HepG2 (cell line): ENCODE measurements around the gene SMIM13. TPM values are rescaled to one million over a fixed set of nuclear protein-coding genes. Genes with fewer than 3 reads are reported as not detected.

ENCODE experiments used
- AHR ChIP-seq: IDR thresholded peaks from 2 replicates; pipeline ENCODE4 v1.6.1; 2018; ENCODE audit warnings: missing genetic modification reagents, missing compliant biosample characterization
- CBX5 ChIP-seq: sonication (generic); formaldehyde crosslinking; IDR thresholded peaks from 2 replicates; pipeline ENCODE4 v1.4.0; 2020; ENCODE audit warnings: missing genetic modification reagents, borderline replicate concordance
- CENPT ChIP-seq: sonication (generic); formaldehyde crosslinking; IDR thresholded peaks from 2 replicates; pipeline ENCODE4 v1.8.0; 2022; ENCODE audit warnings: low read depth, mild to moderate bottlenecking, moderate library complexity, missing genetic modification reagents
- CREM ChIP-seq, 2 experiments: sonication (generic) in 1 of 2; formaldehyde crosslinking in 1 of 2; IDR thresholded peaks; 2 replicates each; pipeline versions ENCODE4 v1.4.0 to v1.6.1; 2016 to 2020; ENCODE audit warnings: antibody characterized with exemption in 1 of 2, mild to moderate bottlenecking in 1 of 2, missing genetic modification reagents in 1 of 2
- ELF4 ChIP-seq: sonication (generic); formaldehyde crosslinking; IDR thresholded peaks from 2 replicates; pipeline ENCODE4 v1.5.0; 2020; ENCODE audit warnings: missing genetic modification reagents, mild to moderate bottlenecking, moderate library complexity, borderline replicate concordance
- ERF ChIP-seq: IDR thresholded peaks from 2 replicates; pipeline ENCODE4 v1.6.1; 2018; ENCODE audit warnings: missing biosample characterization, missing genetic modification reagents
- HOXA9 ChIP-seq: sonication (generic); formaldehyde crosslinking; IDR thresholded peaks from 2 replicates; pipeline ENCODE4 v1.8.1; 2022; ENCODE audit warnings: missing genetic modification reagents, mild to moderate bottlenecking, moderate library complexity, borderline replicate concordance
- KLF11 ChIP-seq: IDR thresholded peaks from 2 replicates; pipeline ENCODE4 v1.6.1; 2016; ENCODE audit warnings: missing compliant biosample characterization
- KLF12 ChIP-seq: sonication (generic); formaldehyde crosslinking; IDR thresholded peaks from 2 replicates; pipeline ENCODE4 v1.4.0; 2020; ENCODE audit warnings: missing genetic modification reagents, borderline replicate concordance
- KLF9 ChIP-seq: IDR thresholded peaks from 2 replicates; pipeline ENCODE4 v1.6.1; 2016; ENCODE audit warnings: low read depth
- NFAT5 ChIP-seq: sonication (generic); formaldehyde crosslinking; IDR thresholded peaks from 2 replicates; pipeline ENCODE4 v1.4.0; 2020; ENCODE audit warnings: missing genetic modification reagents
- POLR2AphosphoS5 ChIP-seq: IDR thresholded peaks from 2 replicates; pipeline ENCODE4 v1.6.1; 2012; ENCODE audit warnings: low read depth, low read length
- PTBP1 ChIP-seq: fragments of 200-400 bp; formaldehyde crosslinking; IDR thresholded peaks from 2 replicates; pipeline ENCODE4 v1.6.1; 2018; ENCODE audit warnings: low read length, low read depth; ENCODE audit not compliant: poor library complexity, severe bottlenecking
- SMYD3 ChIP-seq: sonication (generic); formaldehyde crosslinking; IDR thresholded peaks from 2 replicates; pipeline ENCODE4 v1.8.1; 2023; ENCODE audit warnings: mild to moderate bottlenecking, missing genetic modification reagents
- SNAI1 ChIP-seq: sonication (generic); formaldehyde crosslinking; IDR thresholded peaks from 2 replicates; pipeline ENCODE4 v1.5.0; 2020; ENCODE audit warnings: mild to moderate bottlenecking, missing genetic modification reagents, borderline replicate concordance
- ZBTB14 ChIP-seq: sonication (generic); formaldehyde crosslinking; IDR thresholded peaks from 2 replicates; pipeline ENCODE4 v1.4.0; 2020; ENCODE audit warnings: missing genetic modification reagents
- ZBTB38 ChIP-seq: sonication (generic); formaldehyde crosslinking; IDR thresholded peaks from 2 replicates; pipeline ENCODE4 v1.5.1; 2020; ENCODE audit warnings: mild to moderate bottlenecking, missing genetic modification reagents
- ZNF224 ChIP-seq: sonication (generic); formaldehyde crosslinking; IDR thresholded peaks from 2 replicates; pipeline ENCODE4 v1.5.0; 2020; ENCODE audit warnings: mild to moderate bottlenecking, missing genetic modification reagents
- ZNF441 ChIP-seq: sonication (generic); formaldehyde crosslinking; IDR thresholded peaks from 2 replicates; pipeline ENCODE4 v1.7.0; 2021; ENCODE audit warnings: missing genetic modification reagents, borderline replicate concordance
- ZNF563 ChIP-seq: sonication (generic); formaldehyde crosslinking; IDR thresholded peaks from 2 replicates; pipeline ENCODE4 v1.8.0; 2022; ENCODE audit warnings: mild to moderate bottlenecking, moderate library complexity, missing genetic modification reagents
- ZNF569 ChIP-seq: sonication (generic); formaldehyde crosslinking; IDR thresholded peaks from 2 replicates; pipeline ENCODE4 v1.5.0; 2020; ENCODE audit warnings: mild to moderate bottlenecking, missing genetic modification reagents, moderate library complexity, borderline replicate concordance
- ZNF598 ChIP-seq: sonication (generic); formaldehyde crosslinking; IDR thresholded peaks from 2 replicates; pipeline ENCODE4 v1.5.1; 2020; ENCODE audit warnings: mild to moderate bottlenecking, missing genetic modification reagents, borderline replicate concordance
- ZNF614 ChIP-seq: IDR thresholded peaks from 2 replicates; pipeline ENCODE4 v1.6.1; 2018; ENCODE audit warnings: missing biosample characterization, missing genetic modification reagents, inconsistent platforms, borderline replicate concordance
- ZNF644 ChIP-seq: IDR thresholded peaks from 2 replicates; pipeline ENCODE4 v1.6.1; 2016; ENCODE audit warnings: low read depth
- ZNF788 ChIP-seq: sonication (generic); formaldehyde crosslinking; IDR thresholded peaks from 2 replicates; pipeline ENCODE4 v1.5.0; 2020; ENCODE audit warnings: mild to moderate bottlenecking, missing genetic modification reagents, borderline replicate concordance
- polyA plus RNA-seq, 8 experiments: library from polyadenylated mRNA; depleted of rRNA in 3 of 8; stranded (reverse) in 7 of 8; unstranded in 1 of 8; fragments of >200 nt; fragmentation: Illumina TruSeq in 4 of 8; extraction: Trizol in 4 of 8; gene quantifications; 2 replicates each; pipeline versions ENCODE4 v1.2.1 to v1.2.3, GENCODE V29; 2011 to 2016; ENCODE audit warnings: low read depth in 4 of 8, missing spikeins in 1 of 8, mixed read lengths in 1 of 8; ENCODE audit not compliant: insufficient read depth in 1 of 8
- total RNA-seq, 5 experiments: library from RNA; depleted of rRNA; stranded (reverse); fragments of >200 nt; fragmentation: Illumina TruSeq; extraction: Trizol; gene quantifications; 2 replicates each; pipeline ENCODE4 v1.2.3, GENCODE V29; 2016; ENCODE audit warnings: low read depth in 1 of 5

Gene SMIM13
- total and polyA plus RNA-seq, 2 of the 13 experiments (the other 11 are each of a cell fraction or from before 2014, with no cell fraction given): 2.7 to 10.2 TPM

- TF ChIP-seq ELF4: 0 out of 2 replicates have a peak, but pooled peaks have one; percentile 52
- TF ChIP-seq AHR (CRISPR knock-in tag): no peak
- no peak for TF ChIP-seq HOXA9 (CRISPR knock-in tag)
- 0 out of 2 replicates have a peak, but pooled peaks have one; percentile 31 for TF ChIP-seq ZNF224 (CRISPR knock-in tag)
- 0 out of 2 replicates have a peak, but pooled peaks have one; percentile 3 for TF ChIP-seq SNAI1 (CRISPR knock-in tag)
- TF ChIP-seq NFAT5: peak; percentile 60
- no peak for TF ChIP-seq CBX5 (CRISPR knock-in tag)
- TF ChIP-seq ZNF441 (CRISPR knock-in tag): 0 out of 2 replicates have a peak, but pooled peaks have one; percentile 17
- no peak for TF ChIP-seq PTBP1
- TF ChIP-seq KLF11: no peak
- no peak for TF ChIP-seq ZBTB38 (CRISPR knock-in tag)
- no peak for TF ChIP-seq CENPT (CRISPR knock-in tag)
- TF ChIP-seq ZBTB14 (CRISPR knock-in tag): no peak
- no peak for TF ChIP-seq SMYD3 (CRISPR knock-in tag)
- TF ChIP-seq KLF12 (CRISPR knock-in tag): no peak
- 0 out of 2 replicates have a peak, but pooled peaks have one; percentile 98 for TF ChIP-seq ZNF598 (CRISPR knock-in tag)
- no peak for TF ChIP-seq ZNF563 (CRISPR knock-in tag)
- TF ChIP-seq KLF9: no peak
- TF ChIP-seq CREM (IDR thresholded peaks at IDR 0.05): no peak
- no peak for TF ChIP-seq CREM (CRISPR knock-in tag; IDR thresholded peaks at IDR 0.05)
- peak; percentile 95 for TF ChIP-seq POLR2AphosphoS5
- TF ChIP-seq ZNF569: 0 out of 2 replicates have a peak, but pooled peaks have one; percentile 26
- TF ChIP-seq ZNF788 (CRISPR knock-in tag): no peak
- no peak for TF ChIP-seq ERF
- TF ChIP-seq ZNF644 (CRISPR knock-in tag): no peak
- no peak for TF ChIP-seq ZNF614 (CRISPR knock-in tag)
These were observed 333 bp upstream of the SMIM13 start (continued) for GRCh38 chr6:11093376-11093625.
